ENCODE results near the gene PLEKHH1.
"Not testable (repeated sequence)": the region's sequence is repeated elsewhere in the genome, so short reads cannot be mapped to it uniquely, and the experiment has no call there.

Gene PLEKHH1

DNA sequence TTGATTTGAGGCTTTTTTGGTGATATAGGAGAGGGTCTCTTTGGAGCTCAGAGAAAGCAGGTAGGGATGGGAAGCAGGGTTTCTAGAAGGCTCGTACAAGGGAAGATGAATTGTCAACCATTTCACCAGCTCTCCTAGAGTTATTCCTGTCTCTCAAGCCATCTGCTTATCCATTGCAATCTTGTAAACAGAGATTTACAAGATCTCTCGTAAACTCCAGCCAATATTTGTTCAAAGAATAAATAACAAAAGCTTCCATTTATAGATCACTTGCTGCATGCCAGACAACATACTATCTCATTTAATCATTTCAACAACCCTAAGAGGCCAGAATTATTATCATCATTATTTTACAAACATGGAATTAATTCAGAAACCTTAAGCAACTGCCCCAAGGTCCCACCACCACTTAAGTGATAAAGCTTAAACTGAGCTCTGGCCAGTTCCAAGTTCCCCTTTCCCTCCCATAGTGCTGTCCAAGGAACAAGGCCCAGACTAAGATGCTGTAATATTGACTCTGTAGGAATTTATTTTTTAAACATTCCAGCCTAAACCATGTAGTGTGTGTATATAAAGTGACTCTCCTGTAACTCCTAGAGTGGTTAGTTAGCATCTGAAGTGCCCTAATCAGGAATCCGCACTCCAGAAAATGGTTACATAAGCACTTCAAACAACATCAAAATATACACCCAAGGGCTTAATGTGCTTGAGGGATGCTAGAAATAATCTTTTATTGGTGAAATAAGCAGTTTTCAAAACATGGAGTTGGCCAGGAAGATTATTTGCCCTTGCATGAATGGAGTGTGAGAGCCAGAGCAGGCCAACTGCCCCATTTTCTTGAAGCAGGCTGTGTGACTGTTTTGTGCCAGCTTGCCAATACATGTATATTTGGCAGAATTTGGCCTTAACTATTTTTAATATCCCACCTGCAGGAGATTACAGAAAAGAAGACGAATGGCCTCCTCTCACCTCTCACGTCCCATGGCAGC lies 2.8 kb upstream of the PLEKHH1 start:
- no peak for DNase-seq

DNA sequence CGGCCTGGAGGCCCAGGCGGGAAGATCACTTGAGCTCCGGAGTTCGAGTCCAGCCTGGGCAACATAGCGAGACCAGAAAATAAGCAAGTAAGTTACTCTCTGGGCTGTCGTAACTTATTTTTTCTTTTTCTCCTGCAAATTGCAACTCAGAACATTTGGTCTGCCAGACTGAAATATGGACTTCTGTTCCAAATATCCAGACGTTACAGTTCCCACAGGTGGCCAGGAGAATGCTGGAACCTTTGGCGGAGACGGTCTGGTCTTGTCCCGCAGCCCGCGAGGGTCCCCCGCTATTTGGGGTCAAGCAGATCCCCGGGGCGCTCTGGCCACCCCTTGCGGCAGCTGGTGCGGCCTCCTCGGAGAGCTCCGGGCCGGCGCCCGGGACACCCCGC lies 488 bp upstream of the PLEKHH1 start:
- DNase-seq: no peak

DNA sequence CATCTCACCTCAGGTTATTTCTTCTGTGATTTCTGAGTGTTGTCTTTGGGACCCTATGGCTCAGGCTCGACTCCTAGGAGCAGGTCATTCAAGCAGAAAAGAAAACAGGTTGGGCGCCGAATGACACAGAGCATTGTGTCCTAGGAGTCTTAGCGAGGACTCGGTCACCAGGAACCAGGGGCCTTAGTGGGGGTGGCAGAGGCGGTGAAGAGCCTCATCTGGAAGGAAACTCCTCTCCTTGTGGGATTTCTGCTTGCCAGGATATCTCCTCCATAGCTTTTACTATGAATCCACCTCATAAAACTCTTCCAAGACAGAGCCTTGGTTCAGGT lies 630 bp downstream of the PLEKHH1 start:
- peak in 5 of 56 donors; percentile 34 to 51 (median 40) for DNase-seq

DNA sequence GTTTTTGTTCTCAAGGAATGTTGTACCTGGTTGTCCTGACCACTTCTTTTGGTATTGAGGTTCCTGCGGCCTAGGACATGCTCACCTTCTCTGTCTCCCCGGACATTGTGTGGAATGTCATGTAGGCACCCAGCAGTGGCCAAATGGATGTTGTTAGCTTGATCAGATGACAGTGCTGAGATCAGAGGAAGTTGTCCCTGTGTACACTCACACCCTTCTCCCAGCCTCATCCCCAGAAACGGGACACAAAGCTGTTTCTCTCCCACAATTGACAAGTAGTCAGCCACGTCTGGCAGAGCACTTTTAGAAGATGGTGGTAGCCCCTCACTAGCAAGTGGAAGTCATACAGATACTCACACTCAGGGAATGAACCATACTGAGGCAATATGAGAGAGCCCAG lies 3.0 kb downstream of the PLEKHH1 start:
- peak in 19 of 56 donors; percentile 10 to 36 (median 23) for DNase-seq

DNA sequence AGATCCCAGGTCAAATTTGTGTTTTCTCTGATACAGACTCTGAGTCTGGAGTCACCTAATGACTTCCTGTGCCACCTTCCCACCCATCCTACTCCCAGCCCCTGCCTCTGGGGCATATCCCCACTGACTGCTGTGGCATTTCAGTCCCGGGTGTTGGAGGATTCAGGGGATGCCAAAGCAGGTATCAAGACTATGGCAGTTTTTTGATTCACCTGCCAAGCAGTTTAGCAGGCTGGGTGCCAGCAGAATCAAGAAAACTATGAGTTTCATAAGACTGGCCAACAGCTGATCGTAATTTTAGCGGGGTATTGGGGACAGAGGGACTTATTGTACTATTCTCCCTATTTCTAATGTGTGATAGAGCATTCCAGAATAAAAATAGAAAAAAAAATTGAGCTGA lies 4.6 kb downstream of the PLEKHH1 start:
- no peak for DNase-seq

DNA sequence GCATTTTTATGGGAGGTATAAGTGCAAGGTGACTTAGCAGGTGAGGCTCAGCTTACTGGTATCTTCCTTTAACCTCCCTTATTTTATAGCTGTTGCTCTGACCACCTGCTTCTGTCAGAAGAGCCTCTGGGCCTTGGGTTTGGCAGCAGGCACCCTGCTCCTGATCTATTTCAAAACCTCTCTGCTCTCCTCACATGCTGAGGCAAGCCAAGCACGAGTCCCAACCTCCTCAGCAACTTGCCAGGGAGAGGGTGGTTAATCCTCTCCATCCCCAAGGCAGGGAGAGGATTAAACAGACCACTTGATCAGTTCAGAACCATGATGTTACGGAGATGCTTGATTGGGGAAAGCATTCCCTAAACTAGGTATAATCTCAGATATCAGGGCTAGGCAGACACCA lies 5.4 kb downstream of the PLEKHH1 start:
- peak in 1 of 56 donors; percentile 36 for DNase-seq

DNA sequence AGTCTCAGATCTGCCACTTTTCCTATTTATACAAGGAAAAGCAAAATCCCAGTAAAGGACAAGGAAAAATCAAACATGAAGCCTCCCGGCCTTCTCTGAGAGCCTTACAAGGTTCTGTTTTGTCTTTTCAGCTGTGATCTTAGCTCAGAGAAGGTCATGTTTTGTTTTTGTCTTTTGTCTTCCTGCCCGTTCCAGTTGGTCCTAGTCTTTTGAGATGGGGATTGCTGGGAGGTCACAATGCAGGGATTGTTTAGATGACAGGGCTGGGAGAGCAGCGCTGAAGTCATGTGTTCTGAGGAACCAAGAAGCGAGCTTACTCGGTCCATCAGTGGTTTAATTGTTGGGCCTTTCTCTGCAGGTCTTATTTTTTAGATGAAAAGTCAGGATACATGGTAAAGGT lies 6.0 kb downstream of the PLEKHH1 start:
- peak in 49 of 56 donors; percentile 15 to 88 (median 69) for DNase-seq

DNA sequence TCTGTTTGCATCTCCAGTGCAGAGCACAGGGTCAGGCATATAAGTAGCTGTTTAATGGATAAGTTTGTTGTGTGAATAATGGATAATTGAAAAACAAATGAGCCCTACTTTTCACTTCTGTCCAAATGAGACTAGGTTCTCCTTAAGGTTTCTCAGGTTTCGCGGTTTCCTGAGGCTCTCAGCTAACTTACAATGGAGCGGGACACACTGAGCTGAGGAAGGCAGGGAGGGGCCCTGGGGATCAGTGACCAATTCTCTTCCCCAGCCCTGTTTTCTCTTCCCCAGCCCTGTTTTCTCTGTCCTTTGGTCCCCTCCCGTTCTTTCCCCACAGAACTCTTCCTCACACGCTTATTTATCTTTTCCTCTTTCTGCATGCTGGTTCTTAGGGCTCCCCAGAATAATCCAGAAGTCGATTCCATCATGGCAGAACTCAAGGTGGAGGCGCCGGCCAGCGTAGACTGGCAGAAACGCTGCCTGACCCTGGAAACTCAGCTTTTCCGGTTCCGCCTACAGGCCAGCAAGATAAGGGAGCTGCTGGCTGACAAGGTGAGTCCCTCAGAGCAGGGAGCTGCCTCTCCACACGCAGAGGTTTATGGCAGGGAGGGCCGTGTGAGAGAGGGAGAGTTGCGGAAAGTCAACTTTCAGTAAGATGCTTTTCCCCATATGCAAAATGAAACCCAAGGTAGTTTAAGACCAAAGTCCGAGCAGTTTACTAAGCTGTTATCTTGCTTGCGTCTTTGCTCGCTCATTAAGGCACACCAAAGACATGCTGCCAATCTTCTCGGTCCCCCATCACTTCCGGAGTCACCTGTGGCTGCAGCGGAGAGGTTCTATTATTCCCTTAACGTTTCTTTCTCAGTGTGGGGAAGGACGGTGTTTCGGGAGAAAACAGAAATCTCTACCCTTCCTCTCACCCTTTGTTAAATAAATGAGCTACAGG lies 8.6 kb downstream of the PLEKHH1 start:
- DNase-seq: no peak

DNA sequence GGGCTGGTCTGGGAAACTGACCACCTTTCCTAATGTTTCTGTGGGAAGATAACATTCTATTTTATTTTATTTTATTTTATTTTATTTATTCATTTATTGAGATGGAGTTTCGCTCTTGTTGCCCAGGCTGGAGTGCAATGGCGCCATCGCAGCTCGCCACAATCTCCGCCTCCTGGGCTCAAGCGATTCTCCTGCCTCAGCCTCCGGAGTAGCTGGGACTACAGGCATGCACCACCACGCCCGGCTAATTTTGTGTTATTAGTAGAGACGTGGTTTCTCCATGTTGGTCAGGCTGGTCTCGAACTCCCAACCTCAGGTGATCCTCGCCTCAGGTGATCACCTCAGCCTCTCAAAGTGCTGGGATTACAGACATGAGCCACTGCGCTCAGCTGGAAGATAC lies 9.5 kb downstream of the PLEKHH1 start:
- DNase-seq: not testable (repeated sequence)

DNA sequence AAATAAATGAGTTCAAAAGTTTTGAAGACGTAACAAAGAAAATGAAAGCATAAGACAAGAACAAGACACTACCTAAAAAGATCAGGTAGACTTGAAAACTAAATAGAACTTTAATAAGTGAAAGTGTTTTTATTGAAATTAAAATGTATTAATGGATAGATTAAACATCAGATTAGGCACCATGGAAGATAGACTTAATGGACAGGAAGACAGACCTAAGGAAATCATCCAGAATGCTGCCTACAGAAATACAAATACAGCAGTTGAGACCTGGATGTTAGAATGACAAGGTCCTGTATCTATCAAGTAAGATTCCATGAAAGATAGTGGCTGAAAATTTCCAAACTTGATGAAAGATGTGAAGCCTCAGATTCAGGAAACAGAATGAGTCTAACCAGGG lies 11.5 kb downstream of the PLEKHH1 start:
- no peak for DNase-seq

DNA sequence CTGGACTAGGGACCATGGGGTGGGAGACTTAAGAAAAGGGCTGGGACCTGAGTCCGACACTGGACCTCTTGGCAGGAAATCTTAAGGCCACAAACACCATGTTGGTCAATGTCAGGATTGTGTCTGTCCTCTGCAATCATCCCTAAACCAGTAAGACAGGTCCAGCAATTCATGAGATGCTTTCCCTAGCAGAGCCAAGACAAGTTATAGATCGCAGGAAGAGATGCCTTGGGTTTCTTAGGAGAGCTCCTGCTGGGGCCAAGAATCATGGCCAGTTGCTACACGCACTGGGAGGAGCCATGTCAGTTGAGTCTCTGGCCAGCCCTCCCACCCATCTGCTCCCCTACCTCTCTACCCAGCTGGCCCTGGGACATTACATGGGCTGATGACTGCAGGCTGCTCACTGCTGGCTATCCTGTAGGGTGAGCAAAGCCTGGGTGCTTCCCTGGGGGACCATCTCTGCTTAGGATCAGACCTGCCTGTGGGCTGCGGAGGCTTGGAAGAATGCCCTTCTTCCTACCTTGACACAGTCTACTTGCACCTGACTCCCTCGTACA lies 14.2 kb downstream of the PLEKHH1 start:
- DNase-seq: no peak

DNA sequence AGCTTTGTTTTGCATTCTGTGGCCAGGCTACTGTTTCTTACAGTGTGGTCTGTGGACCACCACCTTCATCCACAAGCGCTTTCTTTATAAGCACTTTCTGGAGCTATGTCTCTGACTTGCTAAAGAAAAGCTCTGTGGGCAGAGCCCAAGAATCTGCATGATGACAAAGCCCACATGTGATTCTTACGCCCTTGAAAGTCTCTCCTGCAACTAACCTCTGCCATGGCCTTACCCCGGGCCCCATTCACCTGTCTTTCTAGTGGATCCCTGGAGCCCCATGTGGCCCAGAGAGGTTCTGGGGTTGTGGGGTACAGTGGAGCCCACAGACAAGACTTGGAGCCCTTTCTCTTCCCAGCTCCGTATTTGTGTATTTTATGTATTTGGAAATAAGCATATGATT lies 16.6 kb downstream of the PLEKHH1 start:
- DNase-seq: no peak

DNA sequence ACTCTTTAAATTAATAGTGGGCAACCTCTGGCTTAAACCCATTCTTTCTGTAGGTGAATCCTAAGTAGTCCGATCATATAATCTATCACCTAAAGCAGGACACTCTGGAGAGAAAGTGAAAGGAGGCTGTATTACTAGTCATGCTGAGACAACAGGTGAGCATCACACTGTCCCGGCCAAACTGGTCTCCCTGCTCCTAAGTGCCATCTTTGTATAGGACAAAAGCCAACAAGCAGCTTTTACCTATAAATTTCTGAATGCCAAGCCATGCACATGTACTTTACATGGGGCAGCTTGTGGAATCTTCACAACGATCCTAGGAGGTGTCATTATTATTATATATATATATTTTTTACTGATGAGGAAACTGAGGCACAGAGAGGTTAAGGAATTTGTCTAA lies 18.0 kb downstream of the PLEKHH1 start:
- DNase-seq: no peak

DNA sequence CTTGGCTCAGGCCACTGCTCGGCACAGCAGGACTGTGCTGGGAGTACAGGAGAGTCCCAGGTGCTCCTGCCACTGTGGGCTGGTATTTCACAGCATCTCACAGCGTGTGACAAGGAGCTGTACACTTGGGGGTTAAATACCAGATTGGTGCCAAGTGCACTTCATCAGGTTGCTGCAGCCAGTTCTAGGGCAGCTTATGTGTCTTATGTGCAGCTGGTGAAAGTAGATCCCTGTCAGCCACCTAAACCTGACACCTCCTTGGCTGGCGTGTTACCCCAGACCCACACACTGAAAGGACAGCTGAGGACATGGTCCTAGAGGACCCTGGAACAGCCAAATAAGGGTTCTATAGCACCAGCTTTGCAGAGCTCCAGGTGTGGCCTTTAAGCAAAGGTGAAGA lies 18.9 kb downstream of the PLEKHH1 start:
- no peak for DNase-seq

DNA sequence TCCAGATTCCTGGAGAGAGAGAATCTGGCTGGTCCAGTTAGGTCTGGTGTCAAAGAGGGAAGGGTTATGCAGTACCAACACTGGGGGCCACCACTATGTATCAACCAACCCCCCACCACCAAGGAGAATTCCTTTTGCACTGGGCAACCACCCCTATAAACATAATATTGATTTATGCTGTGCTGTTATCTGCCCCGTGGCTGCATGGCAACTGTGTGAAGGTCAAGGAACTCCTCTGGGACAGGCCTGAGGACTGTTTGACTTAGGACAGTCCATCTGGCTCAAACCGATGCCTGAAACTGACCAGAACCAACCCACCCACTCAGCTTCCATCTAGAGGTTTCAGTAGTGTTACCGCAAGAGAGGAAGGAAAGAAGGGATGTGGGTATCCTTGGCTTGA lies 20.5 kb downstream of the PLEKHH1 start:
- no peak for DNase-seq

DNA sequence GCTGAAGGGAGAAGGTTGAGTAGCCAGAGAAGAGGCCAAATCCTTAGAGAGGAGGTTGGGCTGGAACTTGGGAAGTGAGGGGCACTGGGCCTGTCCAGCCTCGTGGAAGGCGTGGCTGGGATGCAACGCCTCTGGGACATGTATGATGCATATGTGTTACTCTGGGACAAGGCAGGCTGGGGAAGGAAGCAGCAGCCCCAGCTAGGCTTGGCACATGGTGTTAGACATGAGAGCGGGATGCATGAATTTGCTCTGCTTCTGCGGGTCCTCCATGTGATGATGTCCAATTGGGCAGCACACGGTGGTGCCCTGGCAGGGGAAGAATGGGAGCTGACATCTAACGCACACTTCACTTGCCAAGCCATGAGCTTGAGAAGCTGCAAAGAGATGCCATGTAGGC lies 21.3 kb downstream of the PLEKHH1 start:
- DNase-seq: no peak

DNA sequence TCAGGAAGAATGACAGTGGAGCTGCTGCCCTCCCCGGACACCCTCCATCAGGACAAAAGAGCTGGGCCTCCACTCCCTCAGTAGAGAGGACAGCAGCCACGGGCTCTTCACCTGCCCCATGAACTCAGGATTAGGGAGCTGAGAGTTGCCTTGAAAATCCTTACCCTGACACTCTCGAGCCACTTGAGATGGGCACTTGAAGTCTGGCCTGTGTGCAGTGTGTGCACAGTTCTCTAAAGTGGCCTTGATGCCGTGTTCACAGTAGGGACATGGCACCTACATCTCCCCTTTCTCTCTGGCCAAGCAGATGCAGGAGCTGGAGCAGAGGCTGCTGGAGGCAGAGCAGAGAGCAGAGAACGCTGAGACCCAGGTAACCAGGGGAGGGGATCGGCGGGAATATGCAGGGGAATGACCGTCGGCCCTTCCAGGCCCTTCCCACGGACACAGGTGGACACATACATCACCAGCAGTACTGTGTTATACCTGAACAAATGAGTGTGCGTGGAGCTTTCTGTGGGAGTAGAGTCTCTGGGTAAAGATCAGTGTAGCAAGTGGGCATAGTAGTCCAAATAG lies 22.5 kb downstream of the PLEKHH1 start:
- DNase-seq: no peak

DNA sequence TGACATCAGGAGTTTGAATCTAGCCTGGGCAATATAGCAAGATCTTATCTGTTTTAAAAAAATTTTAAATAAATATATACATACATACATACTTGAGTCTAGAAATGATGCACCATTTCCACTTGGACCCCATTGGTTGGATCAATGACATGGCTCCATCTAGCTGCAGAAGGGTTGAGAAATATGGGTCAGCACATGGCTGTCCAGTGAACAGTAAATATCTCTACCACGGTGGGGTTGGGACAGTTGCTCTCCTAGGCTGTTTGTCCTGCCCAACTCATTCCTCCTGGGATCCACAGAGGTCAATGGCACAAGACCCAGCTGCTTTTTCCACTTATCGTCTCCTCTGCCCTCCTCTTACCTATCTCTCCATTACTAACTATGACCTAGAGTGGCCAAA lies 23.6 kb downstream of the PLEKHH1 start:
- DNase-seq: no peak

DNA sequence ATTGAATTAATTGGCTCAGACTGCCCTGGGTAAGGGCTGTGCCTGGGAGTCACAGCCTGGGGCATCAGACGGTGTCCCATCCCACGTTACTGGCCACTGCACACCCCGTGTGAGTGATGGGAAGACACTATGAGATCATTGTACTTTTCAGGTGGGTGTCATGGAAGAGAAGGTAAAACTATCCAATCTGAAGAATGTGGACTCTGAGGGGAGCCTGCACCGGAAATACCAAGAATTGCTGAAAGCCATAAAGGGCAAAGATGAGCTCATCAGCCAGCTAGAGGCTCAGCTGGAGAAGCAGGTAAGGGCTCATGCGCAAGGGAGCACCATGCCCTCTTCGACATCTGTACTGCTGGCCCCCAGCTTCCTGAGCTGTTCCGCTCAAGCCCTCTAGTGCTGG lies 24.0 kb downstream of the PLEKHH1 start:
- DNase-seq: no peak

DNA sequence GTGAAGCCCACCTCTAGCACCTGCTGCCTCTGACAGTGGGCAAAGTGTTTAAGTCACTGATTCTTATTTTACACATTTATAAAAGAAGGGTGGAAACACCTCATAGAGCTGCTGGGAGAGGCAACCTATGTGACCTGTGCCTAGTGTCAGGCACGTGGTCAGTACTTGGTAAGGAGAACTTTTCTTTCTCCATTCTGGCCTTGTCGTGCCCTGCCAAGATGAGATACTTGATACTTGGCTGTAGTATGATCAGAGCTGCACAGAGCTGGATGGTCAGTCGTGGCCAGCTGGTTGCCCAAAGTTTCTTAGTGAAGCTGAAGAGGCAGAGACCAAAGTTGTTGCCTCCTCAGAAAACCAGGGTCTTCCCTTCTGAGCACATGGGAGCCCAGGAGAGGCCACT lies 24.6 kb downstream of the PLEKHH1 start:
- no peak for DNase-seq

DNA sequence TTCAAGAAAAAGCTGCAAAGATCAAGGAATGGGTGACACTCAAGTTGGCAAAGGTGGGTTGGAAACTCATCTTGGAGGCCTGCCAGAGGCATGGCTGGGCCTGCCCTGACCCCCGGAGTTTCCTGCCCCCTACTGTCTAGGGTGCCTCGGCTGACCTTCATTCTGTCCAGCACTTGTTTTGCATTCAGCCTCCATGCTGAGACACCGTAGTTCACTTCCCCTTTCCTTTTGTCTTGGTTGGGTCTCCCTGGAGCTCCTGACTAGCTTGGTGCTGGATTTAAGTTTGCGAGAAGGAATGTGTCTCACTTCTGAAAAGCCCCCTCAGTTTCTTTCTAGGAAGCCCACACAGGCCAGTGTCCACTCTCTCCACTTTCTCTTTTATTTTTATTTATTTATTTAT lies 26.5 kb downstream of the PLEKHH1 start:
- no peak for DNase-seq

All from nucleus accumbens (tissue), 56 donors.